NCI-H2196 treated with DMSO at 0.1 percent for 48 hours (cell line): ENCODE data around the gene SUPT3H.

Experiments used
- DNase-seq: peaks from one replicate; lab custom pipeline; 2025; ENCODE audit not compliant: unreplicated experiment; lab: John Stamatoyannopoulos, UW

SUPT3H gene

DNA sequence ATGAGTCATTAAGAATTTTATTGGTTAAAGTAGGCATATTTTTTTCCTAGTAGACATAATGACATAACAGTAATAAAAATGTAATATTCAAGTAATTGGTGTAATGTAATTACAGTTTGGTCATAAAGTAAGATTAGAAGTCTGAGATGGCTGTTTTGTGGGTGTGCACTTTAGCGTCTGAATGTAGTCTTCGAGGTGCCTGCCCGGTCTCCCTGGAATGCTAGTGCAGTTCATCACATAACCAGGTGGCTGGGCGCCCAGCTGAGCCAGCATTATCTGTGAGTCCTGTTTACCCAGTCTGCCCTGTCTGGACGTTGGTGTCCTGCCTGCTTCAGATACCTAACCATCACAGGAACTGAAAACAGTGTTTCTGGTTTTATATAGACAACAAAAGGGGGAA is 571.1 kb downstream of the SUPT3H start:
- DNase-seq, result no peak

DNA sequence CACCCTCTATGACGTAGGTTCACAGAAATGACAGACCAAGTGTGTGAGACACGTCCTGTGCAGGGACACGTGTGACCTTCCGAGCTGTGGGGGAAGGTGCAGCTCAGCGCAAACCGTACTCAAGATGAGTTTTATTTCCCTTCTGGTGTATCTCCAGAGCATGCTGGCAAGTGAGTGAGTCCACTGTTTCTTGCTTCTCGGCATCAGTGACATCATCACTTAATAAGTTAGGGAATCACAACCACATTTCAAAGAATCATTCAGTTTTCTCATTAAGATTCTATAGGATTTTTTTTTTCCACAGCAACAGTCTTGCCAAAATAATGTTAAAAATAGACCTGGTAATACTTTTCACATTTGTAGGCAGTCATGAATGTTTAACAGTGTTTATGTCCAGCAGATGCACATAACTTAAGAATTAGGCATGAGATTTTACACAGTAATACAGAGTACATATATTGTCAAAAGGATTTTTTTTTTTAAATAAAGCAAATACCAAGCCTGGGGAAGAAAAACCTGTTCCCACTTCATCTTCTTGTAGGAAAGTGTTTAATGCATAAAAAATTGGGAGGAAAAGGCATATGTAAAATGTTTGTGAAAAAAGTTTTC is 572.4 kb downstream of the SUPT3H start:
- no peak for DNase-seq

DNA sequence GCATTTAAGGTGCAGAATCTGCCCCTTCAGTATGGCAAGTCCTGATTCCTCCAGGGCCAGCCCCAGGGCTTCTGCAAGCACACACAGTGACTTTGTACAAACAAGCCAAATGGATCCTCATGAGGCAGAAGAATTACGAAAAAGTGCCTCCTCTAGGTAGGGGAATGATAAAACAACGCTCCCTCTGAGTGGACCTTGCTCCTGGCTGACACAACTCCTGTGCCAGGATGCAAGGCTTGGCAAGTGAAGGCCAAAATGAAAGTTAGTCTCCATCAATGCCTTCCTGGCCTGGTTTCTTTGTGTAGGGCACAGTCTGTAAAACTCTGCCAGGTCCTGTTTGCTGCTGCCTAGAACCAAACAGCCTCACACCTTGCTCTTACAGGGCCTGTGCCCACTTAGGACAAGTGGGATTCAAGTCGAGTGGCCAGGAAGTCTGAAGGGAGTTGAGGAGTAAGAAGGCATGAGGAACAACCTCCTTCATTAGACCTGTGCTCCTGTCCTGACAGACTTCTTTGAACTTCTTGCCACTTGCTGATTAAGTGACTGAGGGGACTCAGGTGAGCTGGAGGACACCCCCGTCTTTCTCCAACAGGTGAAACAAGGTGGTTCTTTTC is 573.1 kb downstream of the SUPT3H start:
- no peak for DNase-seq

DNA sequence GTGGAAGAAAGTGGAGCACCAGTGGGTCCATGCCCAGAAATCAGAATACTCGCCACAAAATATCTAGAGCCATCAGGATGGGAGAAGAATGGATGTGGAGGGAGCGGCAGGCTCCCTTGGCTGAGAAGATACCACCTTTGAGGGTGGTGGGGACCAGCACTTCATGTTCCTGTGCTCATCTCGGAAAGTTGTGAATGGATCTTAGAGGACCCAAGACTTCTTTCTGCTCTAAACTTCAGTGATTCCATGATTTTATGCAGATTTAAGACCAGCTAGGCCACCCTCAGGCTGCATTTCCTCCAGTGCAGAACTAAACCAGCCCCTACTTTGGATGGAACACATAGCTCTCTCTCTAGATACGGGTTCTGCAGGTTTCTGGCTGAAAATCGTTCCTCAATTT is 573.7 kb downstream of the SUPT3H start:
- no peak for DNase-seq

DNA sequence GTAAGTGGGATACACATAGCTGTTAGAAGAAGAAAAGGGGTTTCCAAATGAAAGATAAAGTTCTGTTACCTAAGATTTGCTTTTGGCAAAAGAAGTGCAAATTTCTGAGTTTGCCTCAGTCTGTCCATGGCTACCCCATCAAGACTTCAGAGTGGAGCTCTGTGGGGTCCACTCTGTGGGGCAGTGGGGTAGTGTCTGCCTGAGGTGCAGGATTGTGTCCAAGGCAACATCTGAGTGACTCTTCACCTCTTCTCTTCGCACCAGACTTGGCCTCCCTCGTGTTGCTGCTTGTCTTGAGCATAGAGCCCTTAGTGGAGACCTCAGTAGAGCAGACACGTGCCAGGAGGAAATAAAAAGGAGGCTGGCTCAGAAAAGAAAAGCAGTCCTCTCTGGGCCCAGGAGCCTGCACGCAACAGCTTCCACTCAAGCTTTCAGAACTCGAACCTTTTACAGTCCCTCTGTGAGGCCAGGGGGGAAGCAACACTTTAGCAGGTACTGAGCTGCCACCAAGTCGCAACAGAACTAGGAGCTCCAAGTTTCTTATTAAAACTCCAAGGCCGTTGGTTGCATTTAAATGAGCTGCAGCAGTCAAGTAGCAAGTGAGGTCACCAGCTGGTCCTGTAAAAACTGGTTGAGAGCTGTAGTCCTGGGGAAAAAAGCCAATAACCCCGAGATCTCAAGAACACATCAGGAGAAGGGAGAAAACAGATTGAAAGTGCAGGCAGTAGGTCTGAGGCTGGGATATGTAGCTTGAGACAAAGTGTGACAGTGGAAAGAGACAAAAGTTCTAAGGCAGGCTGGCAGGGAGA is 576.7 kb downstream of the SUPT3H start:
- DNase-seq, result no peak

- no peak for DNase-seq
These were observed 577.5 kb downstream of the SUPT3H start for GRCh38 chr6:44800171-44800783.

DNA sequence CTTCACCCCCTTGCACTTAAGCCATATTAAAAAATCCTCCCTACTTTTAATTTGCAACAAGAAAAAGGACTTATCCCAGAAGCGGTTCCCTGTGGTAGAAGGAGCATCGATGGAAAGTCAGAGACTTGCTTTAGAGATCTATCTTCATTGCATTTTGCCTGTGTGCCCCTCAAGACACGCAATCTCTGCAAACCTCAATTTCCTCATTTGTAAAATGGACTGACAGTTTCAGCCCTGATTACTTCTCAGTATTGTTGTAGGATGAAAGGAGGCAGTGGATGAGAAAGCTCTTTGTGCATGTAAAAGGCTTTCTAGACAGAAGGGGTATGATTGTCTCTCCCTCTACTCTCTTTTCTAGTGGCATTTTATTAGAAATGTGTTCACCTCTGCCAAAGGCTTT is 580.0 kb downstream of the SUPT3H start:
- no peak for DNase-seq

DNA sequence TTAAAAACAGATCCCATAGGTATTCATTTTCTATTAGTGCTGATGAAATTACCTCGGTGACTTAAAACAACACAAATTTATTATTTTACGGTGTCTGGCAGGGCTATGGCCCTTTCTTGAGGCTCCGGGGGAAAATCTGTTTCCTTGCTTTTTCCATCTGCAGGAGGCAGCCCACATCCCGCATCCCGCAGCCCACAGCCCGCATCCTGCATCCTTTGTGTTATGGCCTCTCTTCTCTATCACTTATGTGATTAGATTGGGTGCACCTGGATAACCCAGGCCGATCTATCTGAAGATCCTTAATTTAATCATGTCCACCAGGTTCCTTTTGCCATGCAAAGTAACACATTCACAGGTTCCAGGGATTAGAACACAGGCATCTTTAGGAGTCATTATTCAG is 582.4 kb downstream of the SUPT3H start:
- no peak for DNase-seq

- DNase-seq, result no peak
These were observed 587.9 kb downstream of the SUPT3H start for GRCh38 chr6:44789806-44790205.

- DNase-seq, result no peak
These were observed 588.7 kb downstream of the SUPT3H start for GRCh38 chr6:44789061-44789460.

GRCh38 chr6:44788387-44788981 is 589.2 kb downstream of the SUPT3H start:
- no peak for DNase-seq

DNA sequence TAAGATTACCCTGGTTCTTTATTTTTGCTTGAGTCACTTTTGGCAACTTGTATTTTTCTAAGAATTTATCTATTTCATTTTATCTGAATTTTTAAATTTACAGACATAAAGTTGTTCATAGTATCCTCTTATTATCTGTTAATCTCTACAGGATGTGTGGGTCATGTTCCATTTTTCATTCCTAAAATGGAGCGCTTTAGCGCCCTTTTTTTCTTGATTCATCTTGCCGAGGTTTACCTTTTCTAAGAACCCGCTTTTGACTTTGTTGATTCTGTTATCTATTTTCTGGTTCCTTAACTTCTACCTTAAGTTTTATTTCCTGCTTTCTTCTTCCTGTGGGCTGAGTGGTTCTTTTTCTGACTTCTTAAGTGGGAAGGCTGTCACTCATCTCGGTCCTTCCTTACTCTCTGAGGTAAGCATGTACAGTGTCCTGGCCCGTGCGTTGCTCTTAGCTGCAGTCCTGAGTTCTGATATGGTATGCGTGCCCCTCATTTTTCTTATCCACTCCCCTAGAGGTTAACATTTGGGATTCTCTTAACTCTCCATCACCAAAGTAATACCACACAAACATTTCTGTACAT is 590.4 kb downstream of the SUPT3H start:
- DNase-seq, result no peak

DNA sequence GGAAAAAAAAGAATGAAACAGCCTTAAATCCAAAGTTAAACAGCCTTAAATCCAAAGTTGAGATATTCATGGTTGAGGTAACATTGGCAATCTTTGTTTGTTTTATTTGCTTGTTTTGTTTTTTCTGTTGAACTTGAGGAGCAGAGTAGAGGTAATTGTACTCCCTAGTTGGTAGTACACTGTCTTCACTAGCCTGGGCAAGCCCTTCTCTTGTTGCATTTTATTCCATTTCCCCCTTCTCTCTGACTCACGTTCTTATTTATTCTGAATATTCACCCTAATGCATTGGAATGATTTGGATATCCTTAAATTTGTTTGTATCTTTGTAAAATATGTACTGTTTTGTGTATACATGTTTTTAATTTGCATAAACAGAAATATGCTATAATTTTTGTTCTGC is 592.6 kb downstream of the SUPT3H start:
- no peak for DNase-seq

DNA sequence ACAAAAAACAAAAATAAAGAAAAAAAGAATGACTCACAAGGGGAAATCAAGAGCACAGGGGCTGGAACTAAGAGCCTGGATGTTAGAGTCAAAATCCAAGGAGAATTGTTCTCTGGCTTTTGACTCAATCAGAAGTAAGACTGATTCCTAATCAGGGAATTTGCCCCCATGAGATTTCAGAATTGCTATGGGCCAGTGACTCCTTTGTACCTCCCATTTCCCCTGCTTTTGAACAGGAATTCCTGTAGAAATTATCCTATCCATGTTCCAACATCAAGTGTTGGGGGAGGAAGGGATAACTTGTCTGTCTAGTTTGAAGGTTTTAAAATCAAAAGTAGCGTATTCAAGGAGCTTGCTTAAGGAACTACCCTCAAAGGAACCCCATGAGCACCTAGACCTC is 593.5 kb downstream of the SUPT3H start:
- no peak for DNase-seq

DNA sequence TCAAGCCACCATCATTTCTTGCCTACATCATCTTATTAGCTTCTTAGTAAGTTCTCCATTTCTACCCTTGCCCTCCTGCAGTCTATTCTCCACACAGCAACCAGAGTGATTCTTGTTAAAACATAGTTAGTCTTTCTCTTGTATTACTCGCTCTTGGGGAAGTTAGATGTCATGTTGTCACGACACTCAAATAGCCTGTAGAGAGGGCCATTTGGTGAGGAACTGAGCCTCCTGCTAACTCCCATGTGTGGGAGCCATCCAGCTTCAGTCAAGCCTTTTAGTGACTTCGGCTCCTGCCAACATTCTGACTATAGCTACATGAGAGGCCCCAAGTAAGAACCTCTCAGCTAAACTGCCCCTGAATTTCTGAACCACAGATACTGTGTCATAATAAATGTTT is 594.8 kb downstream of the SUPT3H start:
- DNase-seq, result no peak

DNA sequence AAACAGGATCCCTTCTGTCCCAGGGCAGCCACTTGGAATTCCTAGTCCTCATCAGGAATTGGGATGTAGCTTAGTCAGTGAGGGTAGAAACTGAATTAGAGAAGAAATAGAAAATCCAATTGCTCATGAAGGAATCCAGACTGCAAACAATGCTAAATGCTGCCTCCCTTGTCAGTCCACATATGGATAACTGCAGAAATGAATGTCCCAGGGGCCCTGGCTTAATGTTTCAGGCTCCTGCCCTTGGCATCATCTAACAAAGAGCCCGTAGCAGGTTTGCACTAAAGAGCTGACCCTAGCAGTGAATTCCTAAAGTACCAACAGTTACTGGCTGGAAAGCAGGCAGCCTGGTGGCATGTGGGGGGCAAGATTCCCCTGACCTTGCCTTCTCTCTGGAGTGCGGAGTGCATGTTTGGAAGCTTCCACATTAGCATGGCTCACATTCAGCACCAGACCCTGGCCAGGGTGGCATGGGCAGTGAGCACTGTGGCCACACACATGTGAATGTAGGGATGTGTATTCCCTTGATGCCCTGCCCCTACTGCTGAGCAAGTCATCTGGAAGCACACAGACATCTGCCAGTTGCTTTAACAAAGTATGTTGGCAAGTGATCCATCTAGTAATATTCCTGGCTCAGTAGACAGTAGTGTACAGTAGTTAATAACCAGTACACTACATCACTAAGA is 595.7 kb downstream of the SUPT3H start:
- no peak for DNase-seq

DNA sequence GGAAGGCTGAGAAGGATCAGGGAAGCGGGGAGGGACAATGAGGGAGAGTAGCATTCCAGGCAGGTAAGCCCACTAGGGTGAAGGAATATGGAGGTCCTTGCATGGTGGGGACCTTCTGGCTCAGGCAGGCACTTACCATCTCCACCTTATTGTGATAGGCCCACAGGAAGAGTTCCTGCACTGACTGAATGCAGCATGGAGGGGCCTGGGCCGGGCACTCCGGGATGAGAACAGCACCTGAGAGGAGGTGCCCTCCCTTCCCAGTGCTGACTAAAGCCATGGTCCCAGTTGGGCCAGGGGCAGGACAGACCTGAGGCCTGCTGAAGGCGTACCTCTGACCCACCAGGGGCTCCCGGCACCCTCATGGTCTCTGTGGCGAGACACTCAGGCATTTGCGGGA is 597.6 kb downstream of the SUPT3H start:
- no peak for DNase-seq

GRCh38 chr6:44779130-44779826 is 598.5 kb downstream of the SUPT3H start:
- DNase-seq, result no peak
